Neural crest cell (in vitro differentiated cells): Measurements from ENCODE around the gene REC8. TPM values are rescaled to one million over a fixed set of nuclear protein-coding genes. Genes with fewer than 3 reads are reported as not detected.

Experiments
- DNase-seq: peaks from one replicate; pipeline ENCODE4 v3.0.0; 2021; ENCODE audit warnings: low read depth, mixed read lengths, low spot score
- H3K27ac Mint-ChIP-seq: one replicate; pipeline ENCODE4 v1.8.0; 2021; ENCODE audit warnings: mild to moderate bottlenecking, mixed read lengths; ENCODE audit not compliant: unreplicated experiment
- H3K27me3 Mint-ChIP-seq: 2 replicates; pipeline ENCODE4 v1.8.0; 2021; ENCODE audit warnings: low read depth, mild to moderate bottlenecking, mixed read lengths
- H3K36me3 Mint-ChIP-seq: 2 replicates; pipeline ENCODE4 v1.8.0; 2021; ENCODE audit warnings: low read depth, mild to moderate bottlenecking, mixed read lengths
- H3K4me1 Mint-ChIP-seq: 2 replicates; pipeline ENCODE4 v1.8.0; 2021; ENCODE audit warnings: mixed read lengths
- H3K4me3 Mint-ChIP-seq: one replicate; pipeline ENCODE4 v1.8.0; 2021; ENCODE audit warnings: mild to moderate bottlenecking, mixed read lengths
- H3K9me3 Mint-ChIP-seq: 2 replicates; pipeline ENCODE4 v1.8.0; 2021; ENCODE audit warnings: mixed read lengths
- total RNA-seq: library from RNA; stranded (reverse); gene quantifications from 2 replicates; pipeline ENCODE4 v1.2.1, GENCODE V29; 2021
- TF ChIP-seq, protein P1 (sequence below): fragments of 200-600 bp; sonication (generic); conservative IDR thresholded peaks from 2 replicates; pipeline ENCODE4 v1.5.0; 2021; ENCODE audit warnings: antibody characterized with exemption, mild to moderate bottlenecking

REC8 gene
- total RNA-seq, 1 donor from 2014 or later: 160 TPM

GRCh38 chr14:24132061-24132685 is 39.7 kb upstream of the REC8 start:
- DNase-seq: no peak
- Mint-ChIP-seq H3K36me3 (no peaks in the 10 kb centered on the region), H3K27ac (peak overlapping the region; percentile 53), H3K27me3 (no peaks in the 10 kb centered on the region), H3K9me3 (no peaks in the 10 kb centered on the region), H3K4me1 (peaks cover 15% of the 10 kb centered on the region), H3K4me3 (peak overlapping the region; percentile 25)
- TF ChIP-seq, protein P1, sequence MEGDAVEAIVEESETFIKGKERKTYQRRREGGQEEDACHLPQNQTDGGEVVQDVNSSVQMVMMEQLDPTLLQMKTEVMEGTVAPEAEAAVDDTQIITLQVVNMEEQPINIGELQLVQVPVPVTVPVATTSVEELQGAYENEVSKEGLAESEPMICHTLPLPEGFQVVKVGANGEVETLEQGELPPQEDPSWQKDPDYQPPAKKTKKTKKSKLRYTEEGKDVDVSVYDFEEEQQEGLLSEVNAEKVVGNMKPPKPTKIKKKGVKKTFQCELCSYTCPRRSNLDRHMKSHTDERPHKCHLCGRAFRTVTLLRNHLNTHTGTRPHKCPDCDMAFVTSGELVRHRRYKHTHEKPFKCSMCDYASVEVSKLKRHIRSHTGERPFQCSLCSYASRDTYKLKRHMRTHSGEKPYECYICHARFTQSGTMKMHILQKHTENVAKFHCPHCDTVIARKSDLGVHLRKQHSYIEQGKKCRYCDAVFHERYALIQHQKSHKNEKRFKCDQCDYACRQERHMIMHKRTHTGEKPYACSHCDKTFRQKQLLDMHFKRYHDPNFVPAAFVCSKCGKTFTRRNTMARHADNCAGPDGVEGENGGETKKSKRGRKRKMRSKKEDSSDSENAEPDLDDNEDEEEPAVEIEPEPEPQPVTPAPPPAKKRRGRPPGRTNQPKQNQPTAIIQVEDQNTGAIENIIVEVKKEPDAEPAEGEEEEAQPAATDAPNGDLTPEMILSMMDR: no peak

GRCh38 chr14:24132976-24133375 is 38.9 kb upstream of the REC8 start:
- TF ChIP-seq, protein P1: no peak
- no peak for DNase-seq
- Mint-ChIP-seq H3K4me3 (peak overlapping the region; percentile 23), H3K4me1 (peaks cover 15% of the 10 kb centered on the region), H3K36me3 (no peaks in the 10 kb centered on the region), H3K27me3 (no peaks in the 10 kb centered on the region), H3K9me3 (no peaks in the 10 kb centered on the region), H3K27ac (no peak overlapping the region)

DNA sequence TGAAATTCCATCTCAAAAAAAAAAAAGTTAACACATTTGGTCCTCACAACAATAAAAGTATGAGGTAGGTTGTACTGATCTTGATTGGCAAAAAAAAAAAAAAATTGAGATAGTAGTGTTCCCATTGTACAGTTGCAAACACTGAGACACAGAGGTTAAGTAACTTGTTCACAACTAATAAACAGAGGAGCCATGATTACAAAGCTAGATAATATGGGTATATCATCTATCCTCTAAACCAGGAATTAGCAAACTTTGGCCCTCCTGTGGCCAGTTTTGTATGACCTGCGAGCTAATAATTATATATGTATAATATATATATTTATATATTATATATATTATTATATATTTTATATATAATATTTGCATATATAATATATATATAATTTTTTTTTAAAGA is 38.1 kb upstream of the REC8 start:
- peaks cover 21% of the 10 kb centered on the region for H3K4me1 Mint-ChIP-seq
- TF ChIP-seq, protein P1: no peak
- no peak overlapping the region for H3K27ac Mint-ChIP-seq

GRCh38 chr14:24135584-24135833 is 36.4 kb upstream of the REC8 start:
- DNase-seq: no peak
- TF ChIP-seq, protein P1: no peak
- H3K4me3 Mint-ChIP-seq: peak overlapping the region; percentile 91
- no peak overlapping the region for H3K27ac Mint-ChIP-seq
- H3K9me3 Mint-ChIP-seq: no peaks in the 10 kb centered on the region
- H3K27me3 Mint-ChIP-seq: no peaks in the 10 kb centered on the region
- peaks cover 38% of the 10 kb centered on the region for H3K4me1 Mint-ChIP-seq
- H3K36me3 Mint-ChIP-seq: peaks cover 9% of the 10 kb centered on the region

More for the DNA sequence above, 38.1 kb upstream of the REC8 start:
- DNase-seq: no peak
- Mint-ChIP-seq H3K27me3 (no peaks in the 10 kb centered on the region), H3K9me3 (no peaks in the 10 kb centered on the region), H3K36me3 (peaks cover 3% of the 10 kb centered on the region), H3K4me3 (no peak overlapping the region)

GRCh38 chr14:24135834-24136683 is 35.8 kb upstream of the REC8 start, which contains the start of gene PSME1:
Gene PSME1 (plus strand): TSS chr14:24136194. CDS start chr14:24136263, 69 bp downstream.
- peaks cover 9% of the 10 kb centered on the region for H3K36me3 Mint-ChIP-seq
- peak; percentile 87 for DNase-seq
- no peaks in the 10 kb centered on the region for H3K27me3 Mint-ChIP-seq
- H3K4me1 Mint-ChIP-seq: peaks cover 43% of the 10 kb centered on the region
- no peaks in the 10 kb centered on the region for H3K9me3 Mint-ChIP-seq
- TF ChIP-seq, protein P1: no peak
- H3K27ac Mint-ChIP-seq: no peak within 1 kb of the TSS
- H3K4me3 Mint-ChIP-seq: peak within 1 kb of the TSS; percentile 91
